Measurements from ENCODE around the gene CTSO. TPM values are rescaled to one million over a fixed set of nuclear protein-coding genes. Genes with fewer than 3 reads are reported as not detected.

The CTSO gene
- total RNA-seq, 2 donors from 2014 or later, result 11.4 to 14.9 TPM

- Histone ChIP-seq H3K27ac (no peak overlapping the region), H3K4me3 (no peak overlapping the region), H3K36me3 (no peaks in the 10 kb centered on the region), H3K4me1 (no peaks in the 10 kb centered on the region), H3K9me3 (peaks cover 0 to 9% of the 10 kb centered on the region in 2 donors), H3K27me3 (no peaks in the 10 kb centered on the region)
- no peak for TF ChIP-seq CTCF (IDR thresholded peaks at IDR 0.05)
- no peak for DNase-seq (ENCODE audit: low spot score)
Measured at GRCh38 chr4:155982736-155983385, 29.2 kb upstream of the CTSO start.

GRCh38 chr4:155978810-155979209 is 25.1 kb upstream of the CTSO start:
- H3K4me3 ChIP-seq, result no peak overlapping the region
- H3K27ac ChIP-seq, result no peak overlapping the region
- DNase-seq (ENCODE audit: low spot score), result no peak
- no peak for TF ChIP-seq CTCF (IDR thresholded peaks at IDR 0.05)
- H3K9me3 ChIP-seq, result peaks cover 0 to 9% of the 10 kb centered on the region in 2 donors
- no peaks in the 10 kb centered on the region for H3K36me3 ChIP-seq
- H3K27me3 ChIP-seq, result no peaks in the 10 kb centered on the region
- H3K4me1 ChIP-seq, result no peaks in the 10 kb centered on the region

GRCh38 chr4:155975511-155975910 is 21.8 kb upstream of the CTSO start:
- TF ChIP-seq CTCF (IDR thresholded peaks at IDR 0.05), result no peak
- Histone ChIP-seq H3K4me3 (no peak overlapping the region), H3K36me3 (no peaks in the 10 kb centered on the region), H3K27ac (no peak overlapping the region), H3K27me3 (no peaks in the 10 kb centered on the region), H3K4me1 (no peaks in the 10 kb centered on the region), H3K9me3 (peaks cover 0 to 9% of the 10 kb centered on the region in 2 donors)
- no peak for DNase-seq (ENCODE audit: low spot score)

- no peak for TF ChIP-seq CTCF (IDR thresholded peaks at IDR 0.05)
- no peaks in the 10 kb centered on the region for H3K27me3 ChIP-seq
- no peaks in the 10 kb centered on the region for H3K4me1 ChIP-seq
- H3K4me3 ChIP-seq, result no peak overlapping the region
- H3K36me3 ChIP-seq, result no peaks in the 10 kb centered on the region
- no peak overlapping the region for H3K27ac ChIP-seq
- peaks cover 0 to 9% of the 10 kb centered on the region in 2 donors for H3K9me3 ChIP-seq
- no peak for DNase-seq (ENCODE audit: low spot score)
Measured at GRCh38 chr4:155974996-155975395, 21.3 kb upstream of the CTSO start.

GRCh38 chr4:155974476-155974749 is 20.7 kb upstream of the CTSO start:
- H3K36me3 ChIP-seq, result no peaks in the 10 kb centered on the region
- no peak overlapping the region for H3K27ac ChIP-seq
- DNase-seq (ENCODE audit: low spot score), result no peak
- no peak for TF ChIP-seq CTCF (IDR thresholded peaks at IDR 0.05)
- no peaks in the 10 kb centered on the region for H3K4me1 ChIP-seq
- H3K4me3 ChIP-seq, result no peak overlapping the region
- H3K27me3 ChIP-seq, result no peaks in the 10 kb centered on the region
- peaks cover 0 to 7% of the 10 kb centered on the region in 2 donors for H3K9me3 ChIP-seq

All from right atrium auricular region (tissue), 2 donors.